Measurements from ENCODE around the gene RGS1.

- TF ChIP-seq POLR2AphosphoS5 (IDR thresholded peaks at IDR 0.05; ENCODE audit: low read depth, low read length): no peak
- no peak for TF ChIP-seq TAF1 (IDR thresholded peaks at IDR 0.05; ENCODE audit: low read depth, low read length)
- no peak for TF ChIP-seq SPI1 (IDR thresholded peaks at IDR 0.05; ENCODE audit: low read depth, low read length)
- TF ChIP-seq POLR2A (IDR thresholded peaks at IDR 0.05; ENCODE audit: low read depth, low read length): no peak
- TF ChIP-seq PAX5 (IDR thresholded peaks at IDR 0.05; ENCODE audit: insufficient read depth, low read length, severe bottlenecking): no peak
These were observed 11.5 kb upstream of the RGS1 start for GRCh38 chr1:192564099-192564498.
